Liver (tissue), 3 donors: ENCODE measurements around the gene ZACN.

Experiments used
- CTCF ChIP-seq: fragments of 150-350 bp; IDR thresholded peaks from 2 replicates; pipeline ENCODE4 v1.5.1; 2017; ENCODE audit warnings: improper control_type of control experiment, low read depth, low read length; ENCODE audit not compliant: missing input control
- FOXA1 ChIP-seq: IDR thresholded peaks from 2 replicates; pipeline ENCODE4 v1.6.1; 2016; ENCODE audit warnings: antibody characterized with exemption
- FOXA2 ChIP-seq: IDR thresholded peaks from 2 replicates; pipeline ENCODE4 v1.6.1; 2016; ENCODE audit warnings: antibody characterized with exemption
- GABPA ChIP-seq, 2 donors: IDR thresholded peaks in 1 of 2; conservative IDR thresholded peaks in 1 of 2; 2 replicates each; pipeline ENCODE4 v1.6.1; 2016; ENCODE audit warnings: antibody characterized with exemption in 2 of 2, mild to moderate bottlenecking in 1 of 2, moderate library complexity in 1 of 2
- HNF4G ChIP-seq: IDR thresholded peaks from 2 replicates; pipeline ENCODE4 v1.6.1; 2016; ENCODE audit warnings: antibody characterized with exemption
- MAX ChIP-seq: IDR thresholded peaks from 2 replicates; pipeline ENCODE4 v1.6.1; 2016; ENCODE audit warnings: antibody characterized with exemption
- RAD21 ChIP-seq, 2 donors: IDR thresholded peaks; 2 replicates each; pipeline ENCODE4 v1.6.1; 2016; ENCODE audit warnings: antibody characterized with exemption in 2 of 2, mild to moderate bottlenecking in 2 of 2
- SP1 ChIP-seq: IDR thresholded peaks from 2 replicates; pipeline ENCODE4 v1.6.1; 2018; ENCODE audit warnings: antibody characterized with exemption, mild to moderate bottlenecking
- YY1 ChIP-seq: IDR thresholded peaks from 2 replicates; pipeline ENCODE4 v1.6.1; 2016; ENCODE audit warnings: antibody characterized with exemption, mild to moderate bottlenecking
- ZBTB33 ChIP-seq: IDR thresholded peaks from 2 replicates; pipeline ENCODE4 v1.6.1; 2016; ENCODE audit warnings: antibody characterized with exemption
- donor health status: healthy.
- donor health status: healthy.

GRCh38 chr17:76050538-76051467, 28.2 kb upstream of the ZACN start:
- TF ChIP-seq CTCF (no peak), RAD21 (IDR thresholded peaks at IDR 0.05) (no peak), GABPA (IDR thresholded peaks at IDR 0.05 in 1 of 2, conservative IDR thresholded peaks at IDR 0.05 in 1 of 2) (no peak), YY1 (no peak), MAX (no peak), FOXA1 (no peak), FOXA2 (no peak), HNF4G (no peak), SP1 (no peak), ZBTB33 (no peak)
